HG03457 (cell line): ENCODE data around the gene HECTD4.
"Not testable (repeated sequence)": the region's sequence is repeated elsewhere in the genome, so short reads cannot be mapped to it uniquely, and the experiment has no call there.

ENCODE experiments used
- ATAC-seq: cut with Tn5 transposase; IDR thresholded peaks from one replicate; pipeline ENCODE4 v1.9.1; 2021; ENCODE audit warnings: moderate number of reproducible peaks; ENCODE audit not compliant: unreplicated experiment

Gene HECTD4

DNA sequence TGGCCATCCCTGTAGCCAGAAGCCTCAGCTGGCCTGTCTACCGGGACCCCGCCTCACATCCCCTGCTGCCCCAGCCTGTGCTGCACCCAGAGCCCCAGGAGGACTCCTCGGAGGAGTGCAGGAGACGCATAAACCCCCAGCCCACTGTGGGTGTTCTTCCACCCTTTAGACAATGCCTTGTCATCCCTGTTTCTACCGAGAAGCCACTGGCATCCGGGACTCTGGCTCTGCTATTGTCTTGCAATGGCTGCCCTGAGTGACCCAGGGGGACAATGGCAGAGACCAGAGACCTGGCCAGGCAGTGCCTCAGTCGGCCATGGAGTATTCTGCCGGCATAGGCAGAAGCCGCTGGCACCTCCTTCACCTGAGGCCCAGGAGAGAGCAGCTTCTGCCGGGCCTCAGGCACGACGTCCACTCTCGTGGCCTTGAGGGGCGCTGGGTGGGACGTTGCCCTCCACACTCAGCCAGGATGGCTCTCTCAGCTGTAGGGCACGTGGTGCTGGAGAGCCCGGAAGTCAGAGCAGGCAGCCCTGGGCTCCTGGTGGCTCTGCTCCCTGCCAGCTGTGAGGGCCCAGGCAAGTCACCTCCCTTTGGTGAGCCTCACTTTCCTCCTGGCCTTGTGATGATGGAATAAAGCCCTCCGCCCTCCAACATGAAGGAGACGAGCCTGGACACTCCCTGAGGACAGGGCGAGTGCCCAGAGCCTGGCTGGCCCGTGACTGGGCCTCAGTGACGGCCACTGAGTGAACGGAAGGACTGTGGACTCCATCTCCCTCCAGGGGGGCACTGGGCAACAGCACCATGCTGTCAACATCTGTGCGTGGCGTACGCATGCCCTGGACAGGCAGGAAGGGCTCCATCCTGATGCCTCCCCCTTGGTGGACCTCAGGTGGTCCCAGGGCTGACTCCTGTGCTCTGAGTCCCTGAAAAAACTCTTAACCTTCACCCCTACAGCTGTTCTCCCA is 215.9 kb downstream of the HECTD4 start:
- ATAC-seq = no peak

DNA sequence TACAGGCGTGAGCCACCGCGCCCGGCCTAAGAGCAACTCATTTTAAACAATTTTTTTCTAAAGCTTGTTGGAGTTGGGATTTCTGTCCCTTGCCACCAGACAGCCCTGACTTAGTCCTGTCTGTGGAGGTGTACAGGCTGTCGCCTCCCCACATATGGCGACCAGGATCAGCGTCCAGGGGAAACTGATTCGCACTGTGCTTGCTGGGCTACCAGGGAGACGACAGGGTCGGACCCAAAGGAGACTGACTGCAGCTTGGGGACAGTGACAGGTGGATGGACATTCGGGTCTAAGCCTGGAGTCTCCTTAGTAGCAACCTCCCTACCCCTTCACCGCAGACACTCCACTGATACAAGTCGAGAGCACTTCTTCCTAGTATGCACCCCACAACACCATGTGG is 216.6 kb downstream of the HECTD4 start:
- ATAC-seq = no peak

DNA sequence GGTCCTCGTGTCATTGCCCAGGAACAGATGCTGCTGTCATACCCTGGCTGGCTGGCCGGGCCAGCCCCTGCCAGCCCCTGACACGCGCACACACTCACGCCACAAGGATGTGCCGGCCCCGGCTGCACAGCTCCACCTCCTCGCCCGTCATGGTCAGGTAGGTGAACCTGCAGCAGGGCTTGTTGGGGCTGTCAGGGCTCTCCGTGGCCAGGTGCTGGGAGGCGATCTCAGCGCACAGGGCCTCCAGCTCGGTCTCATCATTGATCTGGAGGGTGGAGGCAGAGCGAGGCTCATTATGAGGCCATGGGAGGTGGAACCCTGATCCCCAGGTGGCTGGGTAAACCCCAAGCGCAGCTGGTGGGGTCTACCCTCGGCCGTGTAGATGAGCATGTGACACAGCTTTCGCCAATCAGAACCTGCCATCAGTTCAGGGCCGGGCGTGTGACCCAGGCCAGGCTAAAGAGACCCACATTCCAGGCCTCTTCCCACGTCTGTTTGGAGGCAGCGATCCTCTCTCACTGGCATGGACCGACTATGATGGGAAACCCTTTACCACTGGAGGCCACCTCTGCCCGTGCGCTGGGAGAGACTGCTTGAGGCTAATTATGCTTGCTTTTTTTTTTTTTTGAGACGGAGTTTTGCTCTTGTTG is 218.1 kb downstream of the HECTD4 start:
- no peak for ATAC-seq

DNA sequence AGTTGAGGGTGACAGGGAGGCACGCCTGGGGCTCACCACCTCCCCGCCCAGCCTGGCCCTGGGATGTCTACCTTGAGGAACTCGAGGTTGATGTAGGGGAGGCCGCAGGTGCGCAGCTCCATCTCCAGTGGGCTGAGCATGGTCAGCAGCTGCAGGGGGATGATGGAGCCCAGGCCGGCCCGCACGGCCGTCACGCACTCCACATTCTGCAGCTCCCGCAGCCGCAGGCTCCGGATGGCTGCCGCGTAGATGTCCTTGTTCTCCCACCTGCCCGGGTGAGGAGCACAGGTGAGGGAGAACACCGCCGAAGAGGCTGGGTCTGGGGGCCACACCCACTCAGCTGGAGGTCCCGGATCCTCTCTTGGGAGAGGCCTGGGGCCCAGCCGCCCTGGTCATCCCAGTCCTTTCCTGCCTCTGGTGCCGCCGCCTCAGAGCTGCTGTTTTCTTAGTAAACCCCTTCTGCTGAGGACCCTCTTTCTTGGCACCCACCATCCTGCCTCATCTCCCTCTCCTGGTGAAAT is 218.7 kb downstream of the HECTD4 start:
- no peak for ATAC-seq

DNA sequence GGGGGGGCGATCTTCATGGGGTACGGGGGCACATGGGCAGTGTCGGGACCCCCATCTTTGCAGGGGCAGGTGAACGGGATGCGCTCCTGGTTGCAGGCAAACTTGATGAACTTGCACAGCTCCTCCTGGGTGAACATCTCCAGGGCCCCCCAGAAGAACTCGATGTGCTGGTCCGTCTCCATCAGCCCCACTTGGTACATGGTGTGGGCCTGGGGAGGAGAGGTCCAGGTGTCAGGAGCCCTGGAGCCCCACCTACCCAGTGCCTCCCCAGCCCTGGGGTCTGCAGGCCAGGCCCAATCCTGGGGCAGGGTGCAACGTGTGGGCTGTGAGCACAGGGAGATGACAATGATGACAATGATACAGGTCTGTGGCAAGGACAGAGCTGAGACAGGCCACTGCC is 219.2 kb downstream of the HECTD4 start:
- ATAC-seq = no peak

DNA sequence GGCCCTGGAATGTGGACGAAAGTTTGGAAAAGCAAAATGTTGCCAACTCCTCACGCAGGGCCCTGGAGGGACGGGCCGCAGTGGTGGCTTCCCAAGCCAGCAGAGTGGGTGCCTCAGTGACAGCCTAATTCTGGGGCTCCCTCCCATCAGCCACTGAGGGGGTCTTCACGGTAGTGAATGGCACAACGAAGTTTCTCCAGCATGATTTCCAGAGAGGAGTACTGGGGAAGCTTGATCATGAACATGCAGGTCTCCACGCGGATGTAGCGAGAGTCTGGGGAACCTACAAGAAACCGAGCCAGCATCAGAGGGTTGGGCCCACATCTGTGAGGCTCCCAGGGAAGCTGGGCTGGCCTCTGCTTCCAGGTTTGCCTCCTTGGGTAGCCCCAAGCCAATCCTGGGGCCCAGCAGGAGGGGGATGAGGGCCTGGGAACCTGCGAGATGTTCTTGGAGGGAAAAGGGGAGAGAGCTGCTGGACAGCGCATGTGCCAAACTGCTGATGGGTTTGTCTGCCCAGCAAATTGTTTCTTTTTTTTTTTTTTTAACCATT is 219.9 kb downstream of the HECTD4 start:
- no peak for ATAC-seq

DNA sequence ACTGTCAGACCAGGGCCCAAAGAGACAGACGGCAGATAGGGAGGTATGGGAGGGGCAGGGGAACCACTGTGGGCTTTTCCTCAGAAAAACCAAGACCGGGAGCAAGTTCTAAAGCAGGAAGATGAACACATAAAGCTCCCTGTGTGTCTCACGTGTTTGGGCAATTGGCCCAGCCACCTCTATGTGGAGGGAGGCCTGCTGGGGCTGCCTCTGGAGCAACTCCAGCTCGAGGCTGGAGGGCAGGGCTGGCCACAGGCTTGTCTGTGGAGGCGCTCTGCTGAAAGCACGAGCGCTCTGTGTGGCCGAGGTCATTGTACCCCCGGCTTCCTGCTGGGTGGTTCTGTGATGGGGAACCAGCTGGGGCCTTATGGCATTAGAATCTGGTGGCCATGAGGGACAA is 220.5 kb downstream of the HECTD4 start:
- no peak for ATAC-seq

DNA sequence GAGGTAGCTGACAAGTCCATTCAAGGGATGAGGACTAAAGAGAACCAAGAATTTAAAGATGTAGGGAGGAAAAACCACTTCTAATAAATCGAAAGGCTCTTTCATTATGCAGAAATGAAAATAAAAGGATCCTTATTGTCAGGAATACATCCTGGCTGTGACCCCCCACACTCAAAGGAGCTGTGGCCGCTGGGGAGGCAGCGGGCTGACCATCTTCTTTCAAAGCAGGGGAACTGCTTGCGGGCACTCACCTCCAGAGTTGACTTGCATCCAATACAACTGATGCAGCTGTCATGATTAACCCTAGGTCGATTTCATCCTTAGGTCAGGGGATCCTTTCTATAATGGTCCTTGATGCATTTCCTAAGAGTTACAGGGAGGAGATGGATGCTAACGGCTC is 221.6 kb downstream of the HECTD4 start:
- ATAC-seq = no peak

DNA sequence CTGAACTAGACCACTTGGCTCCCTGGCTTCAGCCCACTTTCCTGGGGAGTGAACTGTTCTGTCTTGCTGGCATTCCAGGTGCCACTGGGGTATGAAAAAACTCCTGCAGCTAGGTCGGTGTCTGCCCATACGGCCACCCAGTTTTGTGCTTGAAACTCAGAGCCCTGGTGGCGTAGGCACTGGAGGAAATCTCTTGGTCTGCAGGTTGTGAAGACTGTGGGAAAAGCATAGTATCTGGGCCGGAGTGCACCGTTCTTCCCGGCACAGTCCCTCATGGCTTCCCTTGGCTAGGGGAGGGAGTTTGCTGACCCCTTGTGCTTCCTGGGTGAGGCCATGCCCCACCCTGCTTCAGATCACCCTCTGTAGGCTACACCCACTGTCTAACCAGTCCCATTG is 223.1 kb downstream of the HECTD4 start:
- ATAC-seq = no peak

DNA sequence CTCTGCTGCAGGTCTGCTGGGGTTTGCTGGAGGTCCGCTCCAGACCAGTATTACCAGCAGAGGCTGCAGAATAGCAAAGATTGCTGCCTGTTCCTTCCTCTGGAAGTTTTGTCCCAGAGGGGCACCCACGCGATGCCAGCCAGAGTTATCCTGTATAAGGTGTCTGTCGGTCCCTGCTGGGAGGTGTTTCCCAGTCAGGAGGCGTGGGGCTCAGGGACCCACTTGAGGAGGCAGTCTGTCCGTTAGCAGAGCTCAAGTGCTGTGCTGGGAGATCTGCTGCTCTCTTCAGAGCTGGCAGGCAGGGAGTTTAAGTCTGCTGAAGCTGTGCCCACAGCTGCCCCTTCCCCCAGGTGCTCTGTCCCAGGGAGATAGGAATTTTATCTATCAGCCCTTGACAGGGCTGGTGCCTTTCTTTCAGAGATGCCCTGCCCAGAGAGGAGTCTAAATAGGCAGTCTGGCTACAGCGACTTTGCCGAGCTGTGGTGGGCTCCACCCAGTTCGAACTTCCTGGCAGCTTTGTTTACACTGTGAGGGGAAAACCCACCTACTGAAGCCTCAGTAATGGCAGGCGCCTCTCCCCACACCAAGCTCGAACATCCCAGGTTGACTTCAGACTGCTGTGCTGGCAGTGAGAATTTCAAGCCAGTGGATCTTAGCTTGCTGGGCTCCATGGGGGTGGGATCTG is 223.6 kb downstream of the HECTD4 start:
- not testable (repeated sequence) for ATAC-seq

DNA sequence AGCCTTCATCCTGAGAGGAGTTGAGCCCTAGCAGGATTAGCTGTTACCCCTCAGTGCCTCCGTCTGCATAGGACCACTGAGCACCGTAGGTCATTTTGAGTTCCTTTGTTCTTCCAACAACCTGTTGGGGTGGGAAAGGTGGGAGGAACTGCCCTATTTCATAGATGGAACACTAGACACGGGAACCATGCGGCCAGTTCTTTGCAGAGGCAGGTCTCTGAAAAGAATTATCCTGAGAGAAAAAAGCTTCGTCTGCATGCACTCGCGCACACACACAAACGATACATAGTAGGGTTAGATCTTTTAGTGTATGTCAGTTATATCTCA is 228.4 kb downstream of the HECTD4 start:
- no peak for ATAC-seq

DNA sequence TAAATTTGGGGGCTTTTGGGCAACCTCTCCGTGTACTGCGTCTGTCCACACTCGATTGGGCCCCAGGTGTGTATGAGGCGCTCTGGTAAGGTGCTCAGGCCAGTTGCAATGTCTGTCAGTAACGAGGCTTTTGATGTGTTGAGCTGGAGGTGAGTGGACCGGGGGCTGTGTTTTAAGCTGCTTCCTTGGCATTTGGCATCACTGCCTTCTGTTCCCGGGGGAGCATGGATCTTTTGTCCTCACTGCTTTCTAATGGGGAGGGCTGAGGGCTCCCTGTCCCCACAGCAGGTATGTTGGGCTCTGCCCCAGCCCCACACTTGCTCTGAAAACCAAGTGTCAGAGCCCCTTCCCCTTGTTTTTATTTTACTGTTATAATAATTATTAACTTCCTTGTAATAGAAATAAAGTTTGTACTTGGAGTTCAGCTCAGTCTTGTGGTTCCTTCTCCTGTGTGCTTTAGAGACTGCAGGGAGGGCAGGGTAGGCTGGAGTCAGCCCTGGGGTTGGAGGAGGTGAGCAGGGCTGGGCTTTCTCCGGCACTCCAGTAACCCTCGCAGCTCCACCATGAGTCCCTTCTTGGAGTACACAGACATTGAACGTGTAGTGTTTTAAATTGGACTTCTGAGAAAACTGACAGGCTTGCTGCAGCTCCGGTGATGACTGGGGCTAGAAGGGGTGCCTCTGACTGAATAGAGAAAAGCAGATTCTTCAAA is 228.9 kb downstream of the HECTD4 start:
- ATAC-seq = no peak

DNA sequence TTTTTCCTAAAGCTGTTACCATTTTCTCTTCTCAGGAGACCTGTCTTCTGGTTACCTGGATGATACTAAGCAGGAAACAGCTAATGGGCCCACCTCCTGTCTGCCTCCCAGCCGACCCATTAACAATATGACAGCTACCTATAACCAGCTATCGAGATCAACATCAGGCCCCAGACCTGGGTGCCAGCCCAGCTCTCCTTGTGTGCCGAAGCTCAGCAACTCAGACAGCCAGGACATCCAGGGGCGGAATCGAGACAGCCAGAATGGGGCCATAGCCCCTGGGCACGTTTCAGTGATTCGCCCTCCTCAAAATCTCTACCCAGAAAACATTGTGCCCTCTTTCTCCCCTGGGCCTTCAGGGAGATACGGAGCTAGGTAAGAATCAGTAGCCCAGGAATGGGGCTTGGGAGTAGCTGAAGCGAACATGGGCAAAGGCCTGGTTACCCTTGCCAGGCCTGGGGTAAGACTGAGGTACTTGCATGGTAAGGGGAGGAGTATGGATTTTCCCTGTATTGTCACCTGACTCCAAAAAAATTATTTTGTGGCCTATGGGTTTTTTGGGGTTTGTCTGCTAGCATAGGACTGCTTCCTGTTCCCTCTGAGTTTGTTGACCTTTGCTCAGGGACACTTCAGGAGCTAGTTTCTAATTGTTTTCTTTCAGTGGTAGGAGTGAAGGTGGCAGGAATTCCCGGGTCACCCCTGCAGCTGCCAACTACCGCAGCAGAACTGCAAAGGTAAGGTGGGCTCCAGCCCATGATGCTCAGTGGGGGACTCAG is 230.3 kb downstream of the HECTD4 start:
- no peak for ATAC-seq

DNA sequence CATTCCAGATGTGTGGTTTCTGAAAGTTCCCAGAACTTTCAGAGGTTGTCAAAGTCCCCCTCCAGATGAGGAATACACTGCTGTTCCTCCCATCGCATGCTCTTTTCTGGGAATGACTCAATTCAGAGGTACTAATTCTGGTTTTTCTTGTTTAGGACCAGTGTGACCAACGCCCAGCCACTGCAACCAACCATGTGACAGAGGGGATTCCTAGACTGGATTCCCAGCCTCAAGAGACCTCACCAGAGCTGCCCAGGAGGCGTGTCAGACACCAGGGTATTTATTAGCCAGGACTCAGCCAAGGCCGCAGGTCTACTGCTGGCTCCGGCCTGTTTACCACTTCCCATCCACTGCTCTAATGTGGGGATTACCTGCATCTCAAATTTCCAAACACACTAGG is 232.6 kb downstream of the HECTD4 start:
- no peak for ATAC-seq

DNA sequence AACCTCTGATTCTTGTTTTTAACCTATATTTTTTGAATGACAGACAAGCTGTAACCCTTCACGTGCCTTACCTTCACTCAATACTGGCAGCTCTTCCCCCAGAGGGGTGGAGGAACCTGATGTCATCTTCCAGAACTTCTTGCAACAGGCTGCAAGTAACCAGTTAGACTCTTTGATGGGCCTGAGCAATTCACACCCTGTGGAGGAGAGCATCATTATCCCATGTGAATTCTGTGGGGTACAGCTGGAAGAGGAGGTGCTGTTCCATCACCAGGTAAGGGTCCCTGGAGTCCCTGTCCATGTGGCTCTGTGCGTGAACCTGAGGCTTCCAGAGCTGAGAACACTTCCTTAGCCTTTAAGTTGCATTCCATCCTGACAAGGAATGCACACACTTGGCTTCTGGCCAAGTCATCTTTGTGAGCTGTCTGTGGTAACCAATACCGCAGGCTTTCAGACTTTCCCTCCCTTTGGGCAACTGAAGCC is 234.2 kb downstream of the HECTD4 start:
- no peak for ATAC-seq

DNA sequence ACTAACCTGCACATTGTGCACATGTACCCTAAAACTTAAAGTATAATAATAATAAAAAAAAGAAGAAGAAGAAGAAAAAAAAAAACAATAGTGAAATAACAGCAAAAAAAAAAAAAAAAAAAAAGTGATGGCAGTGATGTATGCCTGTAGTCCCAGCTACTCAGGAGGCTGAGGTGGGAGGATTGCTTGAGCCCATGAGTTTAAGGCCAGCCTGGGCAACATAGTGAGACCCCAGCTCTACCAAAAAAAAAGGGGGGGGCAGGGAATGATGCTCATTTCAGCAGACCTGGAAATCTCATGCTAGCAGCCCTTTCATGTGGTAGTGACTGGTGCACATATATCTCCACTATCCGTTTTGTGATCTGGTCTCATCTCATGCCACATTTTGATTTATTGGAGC is 236.1 kb downstream of the HECTD4 start:
- no peak for ATAC-seq

DNA sequence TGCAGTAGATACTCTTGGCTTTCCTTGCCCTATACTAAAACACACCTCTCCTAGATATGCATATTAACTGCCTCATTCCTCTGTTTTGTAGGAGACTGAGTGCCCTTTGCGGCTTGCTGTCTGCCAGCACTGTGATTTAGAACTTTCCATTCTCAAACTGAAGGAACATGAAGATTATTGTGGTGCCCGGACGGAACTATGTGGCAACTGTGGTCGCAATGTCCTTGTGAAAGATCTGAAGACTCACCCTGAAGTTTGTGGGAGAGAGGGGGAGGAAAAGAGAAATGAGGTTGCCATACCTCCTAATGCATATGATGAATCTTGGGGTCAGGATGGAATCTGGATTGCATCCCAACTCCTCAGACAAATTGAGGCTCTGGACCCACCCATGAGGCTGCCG is 241.5 kb downstream of the HECTD4 start:
- no peak for ATAC-seq

DNA sequence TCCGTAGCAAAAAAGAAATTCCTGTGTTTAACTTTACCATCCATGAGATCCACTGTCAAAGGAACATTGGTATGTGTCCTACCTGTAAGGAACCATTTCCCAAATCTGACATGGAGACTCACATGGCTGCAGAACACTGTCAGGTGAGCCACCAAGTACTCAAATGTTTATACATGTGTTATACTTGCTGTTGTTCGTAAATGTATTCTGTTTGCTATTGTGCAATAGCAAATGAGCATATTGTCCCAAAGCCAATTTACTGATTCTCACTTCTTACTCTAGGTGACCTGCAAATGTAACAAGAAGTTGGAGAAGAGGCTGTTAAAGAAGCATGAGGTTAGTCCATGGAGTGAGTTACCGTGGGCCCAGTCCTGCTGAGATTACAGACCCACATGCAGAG is 247.5 kb downstream of the HECTD4 start:
- no peak for ATAC-seq

DNA sequence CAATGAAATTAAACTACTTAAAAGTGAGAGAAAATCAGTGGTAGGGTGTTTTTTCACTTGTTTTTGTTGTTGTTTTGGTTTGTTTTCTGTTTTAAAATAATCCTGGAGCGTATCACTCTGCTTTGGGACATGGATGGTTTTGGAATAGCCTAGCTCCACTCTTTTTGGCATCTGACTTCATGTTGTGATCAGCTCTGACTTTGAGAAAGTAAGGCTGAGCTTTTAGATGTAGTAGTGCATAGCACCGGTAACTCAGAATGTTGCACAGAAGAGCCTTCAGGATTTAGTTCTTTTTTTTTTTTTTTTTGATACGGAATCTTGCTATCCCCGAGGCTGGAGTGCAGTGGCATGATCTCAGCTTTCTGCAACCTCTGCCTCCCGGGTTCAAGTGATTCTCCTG is 248.8 kb downstream of the HECTD4 start:
- no peak for ATAC-seq

DNA sequence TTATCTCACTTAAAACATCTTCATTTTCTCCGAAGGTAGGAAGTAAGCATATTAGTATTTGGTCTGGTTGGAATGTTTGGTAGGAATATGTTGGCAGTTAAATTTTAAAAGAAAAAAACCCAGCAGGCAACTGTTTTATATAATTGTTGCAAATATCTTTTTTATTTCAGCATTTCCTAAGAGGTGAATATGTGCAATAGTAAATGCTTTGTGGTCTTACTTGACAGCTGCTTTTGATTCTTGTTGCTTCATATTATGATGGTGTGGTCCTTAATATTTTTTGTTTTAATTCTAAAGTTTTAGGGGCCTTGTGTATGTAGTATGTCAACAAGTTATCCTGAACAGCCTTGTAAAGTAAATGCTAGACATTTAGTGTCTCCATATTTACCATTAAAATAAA is 250.5 kb downstream of the HECTD4 start:
- no peak for ATAC-seq
